Activated B cell treated with CpG ODN at 0.5 μM for 24 hours (primary cell): ENCODE data around the gene NETO1. TPM values are rescaled to one million over a fixed set of nuclear protein-coding genes. Genes with fewer than 3 reads are reported as not detected.

Source experiments
- ATAC-seq: fragments of 200-7000 bp; cut with Tn5 transposase; one replicate; pipeline ENCODE4 v1.10.0; 2021; ENCODE audit warnings: low read depth, mild to moderate bottlenecking, moderate library complexity
- CTCF ChIA-PET: fragments of 350-600 bp; sonication (Branson Sonifier 250); formaldehyde crosslinking; loops from one replicate; lab custom pipeline; 2021; ENCODE audit warnings: antibody characterized with exemption; lab: Charles Lee
- POLR2A ChIA-PET: fragments of 350-600 bp; sonication (Branson Sonifier 250); formaldehyde crosslinking; loops from one replicate; lab custom pipeline; 2021; ENCODE audit warnings: antibody characterized with exemption; lab: Charles Lee
- DNase-seq: peaks from one replicate; pipeline ENCODE4 v3.0.0; 2022
- H3K27ac Mint-ChIP-seq: one replicate; pipeline ENCODE4 v1.8.0; 2020; ENCODE audit warnings: mixed read lengths
- H3K27me3 Mint-ChIP-seq: one replicate; pipeline ENCODE4 v1.8.0; 2021; ENCODE audit warnings: mixed read lengths
- H3K36me3 Mint-ChIP-seq: one replicate; pipeline ENCODE4 v1.8.0; 2021; ENCODE audit warnings: low read depth, mixed read lengths
- H3K4me1 Mint-ChIP-seq: one replicate; pipeline ENCODE4 v1.8.0; 2021; ENCODE audit warnings: mixed read lengths
- H3K4me3 Mint-ChIP-seq: one replicate; pipeline ENCODE4 v1.8.0; 2020; ENCODE audit warnings: mild to moderate bottlenecking, mixed read lengths
- H3K9me3 Mint-ChIP-seq: one replicate; pipeline ENCODE4 v1.8.0; 2020; ENCODE audit warnings: mixed read lengths
- intact Hi-C: fragments of 100-400 bp; cut with micrococcal nuclease; formaldehyde crosslinking; loops from one replicate; pipeline ENCODE4 v1.15.1; 2024
- total RNA-seq: library from RNA; stranded (reverse); gene quantifications from 2 replicates; pipeline ENCODE4 v1.2.3, GENCODE V29; 2022
- TF ChIP-seq, protein P1 (sequence below): fragments of 200-600 bp; IDR thresholded peaks from one replicate; pipeline ENCODE4 v1.8.0; 2022; ENCODE audit warnings: antibody characterized with exemption, mild to moderate bottlenecking

Gene NETO1
- total RNA-seq, 1 donor from 2014 or later = 9.1 TPM

DNA sequence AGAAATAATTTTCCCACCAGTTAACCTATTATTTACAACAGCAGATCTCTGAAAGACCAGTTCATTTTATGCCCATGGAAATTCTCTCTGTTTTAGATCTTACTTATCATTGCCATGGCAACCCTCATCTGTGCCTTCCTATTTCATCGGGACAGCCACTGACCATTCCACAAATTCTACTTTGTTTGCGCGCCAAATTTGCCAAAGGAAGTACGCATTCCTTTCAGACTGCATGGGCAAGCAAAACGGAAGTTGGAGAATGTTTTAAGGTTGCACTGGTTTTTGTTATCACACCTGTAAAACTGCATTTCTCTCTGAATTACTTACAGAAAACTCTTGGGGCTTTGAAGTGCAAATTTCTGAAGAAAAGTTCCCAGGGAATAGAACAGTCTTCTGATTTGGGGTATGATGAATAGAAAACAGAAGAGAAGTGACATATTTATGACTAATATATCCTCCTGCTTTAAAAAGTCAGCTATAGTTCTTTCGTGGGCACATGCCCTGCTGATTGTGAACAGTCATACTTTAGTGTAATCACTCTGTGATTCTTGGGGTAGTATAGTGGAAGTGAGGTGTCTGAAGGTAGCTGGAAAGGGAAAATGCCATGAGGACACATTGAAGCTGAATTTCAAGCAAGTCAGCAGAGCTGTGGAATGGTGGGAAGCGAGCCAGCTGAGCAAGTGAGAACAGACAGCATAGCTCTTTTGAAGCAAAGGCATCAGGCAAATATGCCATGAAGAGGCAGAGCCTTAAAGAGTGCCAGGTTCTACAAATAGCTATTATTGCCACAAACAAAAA lies 20.9 kb downstream of the NETO1 start:
- ChIA-PET CTCF (no interaction called here), POLR2A (interaction anchor here (0.6 kb wide), 1 partner anchor 239 kb away, joined by 3 read pairs; no protein-coding TSS in a partner anchor)
- H3K4me3 Mint-ChIP-seq = no peak overlapping the region
- no peaks in the 10 kb centered on the region for H3K27me3 Mint-ChIP-seq
- H3K4me1 Mint-ChIP-seq = peaks cover 3% of the 10 kb centered on the region
- no peak overlapping the region for H3K27ac Mint-ChIP-seq
- intact Hi-C loops = no loop called here
- ATAC-seq (no peak), DNase-seq (no peak)
- TF ChIP-seq, protein P1, sequence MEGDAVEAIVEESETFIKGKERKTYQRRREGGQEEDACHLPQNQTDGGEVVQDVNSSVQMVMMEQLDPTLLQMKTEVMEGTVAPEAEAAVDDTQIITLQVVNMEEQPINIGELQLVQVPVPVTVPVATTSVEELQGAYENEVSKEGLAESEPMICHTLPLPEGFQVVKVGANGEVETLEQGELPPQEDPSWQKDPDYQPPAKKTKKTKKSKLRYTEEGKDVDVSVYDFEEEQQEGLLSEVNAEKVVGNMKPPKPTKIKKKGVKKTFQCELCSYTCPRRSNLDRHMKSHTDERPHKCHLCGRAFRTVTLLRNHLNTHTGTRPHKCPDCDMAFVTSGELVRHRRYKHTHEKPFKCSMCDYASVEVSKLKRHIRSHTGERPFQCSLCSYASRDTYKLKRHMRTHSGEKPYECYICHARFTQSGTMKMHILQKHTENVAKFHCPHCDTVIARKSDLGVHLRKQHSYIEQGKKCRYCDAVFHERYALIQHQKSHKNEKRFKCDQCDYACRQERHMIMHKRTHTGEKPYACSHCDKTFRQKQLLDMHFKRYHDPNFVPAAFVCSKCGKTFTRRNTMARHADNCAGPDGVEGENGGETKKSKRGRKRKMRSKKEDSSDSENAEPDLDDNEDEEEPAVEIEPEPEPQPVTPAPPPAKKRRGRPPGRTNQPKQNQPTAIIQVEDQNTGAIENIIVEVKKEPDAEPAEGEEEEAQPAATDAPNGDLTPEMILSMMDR = no peak
- no peaks in the 10 kb centered on the region for H3K36me3 Mint-ChIP-seq
- H3K9me3 Mint-ChIP-seq = peaks cover 6% of the 10 kb centered on the region

DNA sequence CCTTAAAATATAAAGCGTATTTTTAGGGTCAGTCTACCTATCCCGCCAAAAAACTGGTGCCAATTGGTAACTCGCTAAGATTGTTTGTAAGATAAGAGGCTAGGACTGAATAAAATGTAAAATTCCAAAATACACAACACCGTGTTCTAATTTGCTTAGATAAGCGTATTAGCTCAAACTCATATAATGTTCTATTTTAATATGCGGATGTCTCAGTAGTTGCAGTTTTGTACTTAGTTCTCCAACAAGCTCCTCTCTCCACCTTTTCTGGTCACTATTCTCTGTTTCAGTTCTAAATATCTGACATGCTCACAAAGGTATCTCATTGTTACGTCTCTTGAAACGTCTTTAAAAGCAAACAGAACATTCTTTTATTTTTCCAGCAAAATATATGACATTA lies 24.0 kb downstream of the NETO1 start:
- no peaks in the 10 kb centered on the region for H3K36me3 Mint-ChIP-seq
- no peaks in the 10 kb centered on the region for H3K27me3 Mint-ChIP-seq
- no peak for ATAC-seq
- intact Hi-C loops = no loop called here
- ChIA-PET POLR2A (no interaction called here), CTCF (no interaction called here)
- H3K27ac Mint-ChIP-seq = no peak overlapping the region
- DNase-seq = no peak
- peaks cover 6% of the 10 kb centered on the region for H3K9me3 Mint-ChIP-seq
- TF ChIP-seq, protein P1 = no peak
- H3K4me3 Mint-ChIP-seq = no peak overlapping the region
- peaks cover 2% of the 10 kb centered on the region for H3K4me1 Mint-ChIP-seq

DNA sequence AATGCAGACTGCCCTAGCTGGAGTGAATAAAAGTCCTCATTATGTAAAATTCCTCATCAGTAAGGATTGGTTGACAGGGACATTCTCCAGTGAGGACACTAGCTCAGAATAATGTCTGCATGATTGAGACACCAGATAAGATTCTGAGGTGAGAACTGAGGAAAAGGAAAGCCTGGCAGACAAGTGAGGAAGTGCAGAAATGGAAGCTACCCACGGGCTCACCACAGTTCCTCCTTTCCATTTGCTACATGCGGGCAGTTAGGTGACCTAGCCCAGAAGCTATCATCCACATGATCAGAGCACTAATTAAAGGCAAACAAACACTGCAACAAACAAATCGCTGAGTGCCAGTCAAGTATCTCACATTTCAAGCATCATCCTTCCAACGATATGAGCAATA lies 27.7 kb downstream of the NETO1 start:
- ATAC-seq (no peak), DNase-seq (no peak)
- no peaks in the 10 kb centered on the region for H3K4me1 Mint-ChIP-seq
- TF ChIP-seq, protein P1 = no peak
- intact Hi-C loops = no loop called here
- H3K36me3 Mint-ChIP-seq = no peaks in the 10 kb centered on the region
- no peak overlapping the region for H3K4me3 Mint-ChIP-seq
- H3K27me3 Mint-ChIP-seq = no peaks in the 10 kb centered on the region
- no peak overlapping the region for H3K27ac Mint-ChIP-seq
- CTCF ChIA-PET = no interaction called here
- POLR2A ChIA-PET = no interaction called here
- no peaks in the 10 kb centered on the region for H3K9me3 Mint-ChIP-seq

DNA sequence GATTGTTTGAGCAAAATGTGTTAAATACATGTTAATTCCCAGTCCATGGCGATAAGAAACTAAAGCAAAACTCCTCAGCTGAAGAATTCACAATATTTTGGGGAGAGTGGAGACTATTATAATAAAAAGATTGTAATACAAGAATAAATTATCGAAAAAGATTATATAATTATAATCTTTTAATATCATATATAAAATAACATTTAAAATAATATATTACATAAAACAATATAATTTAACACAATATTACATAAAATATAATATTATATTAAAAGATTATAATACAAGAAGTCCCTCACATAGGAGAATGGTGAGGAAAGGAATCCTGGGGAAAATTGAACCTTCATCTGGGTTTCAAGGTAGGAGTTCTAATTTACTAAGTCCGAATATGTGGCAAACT lies 33.1 kb downstream of the NETO1 start:
- ChIA-PET CTCF (no interaction called here), POLR2A (no interaction called here)
- ATAC-seq (no peak), DNase-seq (no peak)
- H3K4me1 Mint-ChIP-seq = peaks cover 3% of the 10 kb centered on the region
- H3K27ac Mint-ChIP-seq = no peak overlapping the region
- intact Hi-C loops = no loop called here
- H3K4me3 Mint-ChIP-seq = no peak overlapping the region
- no peaks in the 10 kb centered on the region for H3K36me3 Mint-ChIP-seq
- H3K9me3 Mint-ChIP-seq = peaks cover 7% of the 10 kb centered on the region
- TF ChIP-seq, protein P1 = no peak
- no peaks in the 10 kb centered on the region for H3K27me3 Mint-ChIP-seq

DNA sequence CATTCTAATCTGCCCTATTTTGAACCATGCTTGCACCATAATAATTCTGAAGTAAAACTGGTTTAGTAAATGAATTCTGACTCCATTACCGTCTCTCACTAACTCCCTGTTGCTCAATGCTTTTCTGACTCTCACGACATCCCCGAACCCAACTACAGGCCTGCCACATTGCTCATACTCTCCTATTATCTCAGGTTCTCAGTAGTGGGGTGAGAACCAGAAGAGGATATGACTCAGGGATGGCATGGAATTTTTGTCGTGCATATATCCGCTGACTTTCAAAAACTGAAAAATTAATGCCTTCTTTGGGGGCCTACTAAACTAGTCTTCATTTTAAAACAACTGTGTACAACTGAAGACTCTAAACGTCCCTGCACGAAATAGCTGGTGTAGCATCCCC lies 34.3 kb downstream of the NETO1 start:
- ATAC-seq (no peak), DNase-seq (no peak)
- intact Hi-C loops = no loop called here
- TF ChIP-seq, protein P1 = no peak
- H3K27ac Mint-ChIP-seq = no peak overlapping the region
- H3K36me3 Mint-ChIP-seq = no peaks in the 10 kb centered on the region
- CTCF ChIA-PET = no interaction called here
- peaks cover 8% of the 10 kb centered on the region for H3K9me3 Mint-ChIP-seq
- H3K4me3 Mint-ChIP-seq = no peak overlapping the region
- POLR2A ChIA-PET = no interaction called here
- no peaks in the 10 kb centered on the region for H3K27me3 Mint-ChIP-seq
- peaks cover 3% of the 10 kb centered on the region for H3K4me1 Mint-ChIP-seq
